ENCODE measurements around the gene ARHGAP10.

ARHGAP10 gene

GRCh38 chr4:147768113-147768512 is 36.2 kb downstream of the ARHGAP10 start:
- no peak for DNase-seq (ENCODE audit: low spot score)

GRCh38 chr4:147769386-147769785 is 37.5 kb downstream of the ARHGAP10 start:
- DNase-seq (ENCODE audit: low spot score), result no peak

GRCh38 chr4:147770831-147771230 is 38.9 kb downstream of the ARHGAP10 start:
- DNase-seq (ENCODE audit: low spot score), result no peak

GRCh38 chr4:147772056-147772455 is 40.2 kb downstream of the ARHGAP10 start:
- DNase-seq (ENCODE audit: low spot score), result no peak

- no peak for DNase-seq (ENCODE audit: low spot score)
Measured at GRCh38 chr4:147772459-147772969, 40.6 kb downstream of the ARHGAP10 start.

- no peak for DNase-seq (ENCODE audit: low spot score)
Measured at GRCh38 chr4:147773261-147774184, 41.6 kb downstream of the ARHGAP10 start.

- DNase-seq (ENCODE audit: low spot score), result no peak
Measured at GRCh38 chr4:147776716-147777115, 44.8 kb downstream of the ARHGAP10 start.

- no peak for DNase-seq (ENCODE audit: low spot score)
Measured at GRCh38 chr4:147777456-147778091, 45.7 kb downstream of the ARHGAP10 start.

GRCh38 chr4:147778942-147779341 is 47.1 kb downstream of the ARHGAP10 start:
- DNase-seq (ENCODE audit: low spot score), result no peak

- DNase-seq (ENCODE audit: low spot score), result no peak
Measured at GRCh38 chr4:147779451-147779850, 47.6 kb downstream of the ARHGAP10 start.

- DNase-seq (ENCODE audit: low spot score), result no peak
Measured at GRCh38 chr4:147780137-147780777, 48.4 kb downstream of the ARHGAP10 start.

- DNase-seq (ENCODE audit: low spot score), result no peak
Measured at GRCh38 chr4:147782087-147782781, 50.3 kb downstream of the ARHGAP10 start.

GRCh38 chr4:147785129-147785528 is 53.2 kb downstream of the ARHGAP10 start:
- DNase-seq (ENCODE audit: low spot score), result no peak

- no peak for DNase-seq (ENCODE audit: low spot score)
Measured at GRCh38 chr4:147786031-147786430, 54.1 kb downstream of the ARHGAP10 start.

GRCh38 chr4:147786531-147786930 is 54.6 kb downstream of the ARHGAP10 start:
- no peak for DNase-seq (ENCODE audit: low spot score)

- DNase-seq (ENCODE audit: low spot score), result no peak
Measured at GRCh38 chr4:147787204-147787603, 55.3 kb downstream of the ARHGAP10 start.

- DNase-seq (ENCODE audit: low spot score), result no peak
Measured at GRCh38 chr4:147788791-147789190, 56.9 kb downstream of the ARHGAP10 start.

- DNase-seq (ENCODE audit: low spot score), result no peak
Measured at GRCh38 chr4:147789596-147789995, 57.7 kb downstream of the ARHGAP10 start.

- DNase-seq (ENCODE audit: low spot score), result no peak
Measured at GRCh38 chr4:147790412-147790811, 58.5 kb downstream of the ARHGAP10 start.

- DNase-seq (ENCODE audit: low spot score), result no peak
Measured at GRCh38 chr4:147791341-147791740, 59.5 kb downstream of the ARHGAP10 start.

- DNase-seq (ENCODE audit: low spot score), result no peak
Measured at GRCh38 chr4:147791865-147792264, 60.0 kb downstream of the ARHGAP10 start.

All from hematopoietic multipotent progenitor cell treated with erythropoietin and hydrocortisone succinate and interleukin-3 and kit ligand, for 17 days (in vitro differentiated cells).